GM21619 (cell line): ENCODE results near the gene DIS3L2.

Source experiments
- ATAC-seq: cut with Tn5 transposase; IDR thresholded peaks from one replicate; pipeline ENCODE4 v1.9.1; 2021; ENCODE audit not compliant: unreplicated experiment

The DIS3L2 gene

GRCh38 chr2:232052591-232052990 is 91.1 kb downstream of the DIS3L2 start:
- ATAC-seq: no peak

GRCh38 chr2:232053777-232054176 is 92.3 kb downstream of the DIS3L2 start:
- ATAC-seq: no peak

GRCh38 chr2:232058063-232058877 is 96.8 kb downstream of the DIS3L2 start:
- ATAC-seq: no peak

GRCh38 chr2:232058931-232059330 is 97.4 kb downstream of the DIS3L2 start:
- no peak for ATAC-seq

GRCh38 chr2:232061265-232061664 is 99.8 kb downstream of the DIS3L2 start:
- ATAC-seq: no peak

GRCh38 chr2:232073026-232073425 is 111.5 kb downstream of the DIS3L2 start:
- no peak for ATAC-seq

- ATAC-seq: no peak
Measured at GRCh38 chr2:232073699-232074098, 112.2 kb downstream of the DIS3L2 start.

GRCh38 chr2:232075080-232075479 is 113.6 kb downstream of the DIS3L2 start:
- ATAC-seq: no peak

GRCh38 chr2:232075859-232076258 is 114.3 kb downstream of the DIS3L2 start:
- ATAC-seq: no peak

- no peak for ATAC-seq
Measured at GRCh38 chr2:232076272-232076671, 114.8 kb downstream of the DIS3L2 start.

GRCh38 chr2:232076736-232077135 is 115.2 kb downstream of the DIS3L2 start:
- ATAC-seq: no peak

- no peak for ATAC-seq
Measured at GRCh38 chr2:232085164-232085563, 123.7 kb downstream of the DIS3L2 start.

GRCh38 chr2:232085826-232086425 is 124.4 kb downstream of the DIS3L2 start:
- ATAC-seq: no peak

- ATAC-seq: no peak
Measured at GRCh38 chr2:232088771-232089170, 127.3 kb downstream of the DIS3L2 start.

- ATAC-seq: no peak
Measured at GRCh38 chr2:232094201-232094600, 132.7 kb downstream of the DIS3L2 start.

- no peak for ATAC-seq
Measured at GRCh38 chr2:232094883-232095282, 133.4 kb downstream of the DIS3L2 start.

GRCh38 chr2:232097260-232097659 is 135.7 kb downstream of the DIS3L2 start:
- ATAC-seq: no peak

GRCh38 chr2:232097758-232098157 is 136.2 kb downstream of the DIS3L2 start:
- ATAC-seq: no peak

GRCh38 chr2:232102380-232102779 is 140.9 kb downstream of the DIS3L2 start:
- ATAC-seq: no peak

- ATAC-seq: no peak
Measured at GRCh38 chr2:232103140-232103737, 141.7 kb downstream of the DIS3L2 start.

GRCh38 chr2:232104076-232104646 is 142.6 kb downstream of the DIS3L2 start:
- ATAC-seq: no peak

- no peak for ATAC-seq
Measured at GRCh38 chr2:232111551-232111950, 150.0 kb downstream of the DIS3L2 start.
